Mesothelial cell of epicardium (in vitro differentiated cells): ENCODE measurements around the gene KCNJ15. TPM values are rescaled to one million over a fixed set of nuclear protein-coding genes. Genes with fewer than 3 reads are reported as not detected.
"Not testable (repeated sequence)": the region's sequence is repeated elsewhere in the genome, so short reads cannot be mapped to it uniquely, and the experiment has no call there.

ENCODE experiments used
- DNase-seq, 2 experiments: peaks; one replicate each; pipeline ENCODE4 v3.0.0; 2021; ENCODE audit warnings: low spot score in 2 of 2; ENCODE audit not compliant: unreplicated experiment in 2 of 2
- H3K27ac Mint-ChIP-seq: 2 replicates; pipeline ENCODE4 v1.8.0; 2021; ENCODE audit warnings: mixed read lengths
- H3K27me3 Mint-ChIP-seq: 2 replicates; pipeline ENCODE4 v1.8.0; 2021; ENCODE audit warnings: low read depth, mixed read lengths
- H3K36me3 Mint-ChIP-seq: 2 replicates; pipeline ENCODE4 v1.8.0; 2021; ENCODE audit warnings: mixed read lengths
- H3K4me1 Mint-ChIP-seq: 2 replicates; pipeline ENCODE4 v1.8.0; 2021; ENCODE audit warnings: mixed read lengths
- H3K4me3 Mint-ChIP-seq: 2 replicates; pipeline ENCODE4 v1.8.0; 2021; ENCODE audit warnings: mild to moderate bottlenecking, moderate library complexity, mixed read lengths
- H3K9me3 Mint-ChIP-seq: 2 replicates; pipeline ENCODE4 v1.8.0; 2021; ENCODE audit warnings: mixed read lengths
- total RNA-seq: library from RNA; stranded (reverse); gene quantifications from 3 replicates; pipeline ENCODE4 v1.2.1, GENCODE V29; 2021
- TF ChIP-seq, protein P1 (sequence below): fragments of 200-600 bp; sonication (generic); IDR thresholded peaks from one replicate; pipeline ENCODE4 v1.5.0; 2021; ENCODE audit warnings: antibody characterized with exemption; ENCODE audit not compliant: unreplicated experiment

Gene KCNJ15
- total RNA-seq, 1 donor from 2014 or later: 1.9 TPM

DNA sequence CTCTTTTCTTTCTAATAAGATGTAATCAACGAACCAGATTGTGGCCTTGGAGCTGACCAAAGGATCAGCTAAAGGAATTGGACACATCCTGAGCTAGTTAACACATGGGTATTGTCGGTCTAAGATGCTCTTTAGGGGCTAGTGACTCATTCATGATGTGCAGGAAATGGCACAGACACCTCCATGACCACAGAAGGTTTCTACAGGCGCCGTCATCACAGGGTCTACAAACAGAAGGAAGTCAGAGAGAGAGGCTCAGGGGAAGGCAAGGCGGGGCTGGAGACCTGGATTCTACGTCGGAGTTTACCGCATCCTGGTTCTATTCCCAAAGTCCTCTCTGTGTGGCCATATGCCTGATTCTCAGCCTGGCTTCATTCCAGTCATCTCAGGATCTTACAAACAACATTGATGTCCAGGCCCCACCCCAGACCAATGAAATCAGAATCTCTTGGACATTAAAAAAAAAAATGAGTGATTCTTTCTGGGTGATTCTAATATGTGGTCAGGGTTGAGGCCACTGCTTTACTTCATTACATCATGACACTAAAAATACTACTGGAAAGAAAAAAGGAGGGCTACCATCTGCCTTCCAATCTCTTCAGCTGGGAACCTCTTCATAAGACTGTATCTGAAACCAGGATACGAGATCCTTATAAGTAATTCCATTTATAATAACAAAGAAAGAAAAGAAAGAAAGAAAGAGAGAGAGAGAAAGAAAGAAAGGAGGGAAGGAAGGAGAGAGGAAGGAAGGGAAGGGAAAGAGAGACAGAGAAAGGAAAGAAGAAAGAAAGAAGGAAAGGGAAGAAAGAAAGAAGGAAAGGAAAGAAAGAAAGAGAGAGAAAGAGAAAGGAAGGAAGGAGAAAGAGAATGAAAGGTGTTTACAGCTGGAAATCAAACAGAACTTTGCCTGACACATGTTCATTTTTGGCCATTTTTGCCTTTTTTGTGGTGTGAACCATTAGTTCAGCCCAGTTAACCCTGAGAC is 11.6 kb upstream of the KCNJ15 start:
- H3K4me3 Mint-ChIP-seq: no peak overlapping the region
- H3K36me3 Mint-ChIP-seq: no peaks in the 10 kb centered on the region
- no peak for DNase-seq
- H3K27ac Mint-ChIP-seq: no peak overlapping the region
- H3K4me1 Mint-ChIP-seq: peaks cover 2% of the 10 kb centered on the region
- no peaks in the 10 kb centered on the region for H3K27me3 Mint-ChIP-seq
- no peaks in the 10 kb centered on the region for H3K9me3 Mint-ChIP-seq
- TF ChIP-seq, protein P1, sequence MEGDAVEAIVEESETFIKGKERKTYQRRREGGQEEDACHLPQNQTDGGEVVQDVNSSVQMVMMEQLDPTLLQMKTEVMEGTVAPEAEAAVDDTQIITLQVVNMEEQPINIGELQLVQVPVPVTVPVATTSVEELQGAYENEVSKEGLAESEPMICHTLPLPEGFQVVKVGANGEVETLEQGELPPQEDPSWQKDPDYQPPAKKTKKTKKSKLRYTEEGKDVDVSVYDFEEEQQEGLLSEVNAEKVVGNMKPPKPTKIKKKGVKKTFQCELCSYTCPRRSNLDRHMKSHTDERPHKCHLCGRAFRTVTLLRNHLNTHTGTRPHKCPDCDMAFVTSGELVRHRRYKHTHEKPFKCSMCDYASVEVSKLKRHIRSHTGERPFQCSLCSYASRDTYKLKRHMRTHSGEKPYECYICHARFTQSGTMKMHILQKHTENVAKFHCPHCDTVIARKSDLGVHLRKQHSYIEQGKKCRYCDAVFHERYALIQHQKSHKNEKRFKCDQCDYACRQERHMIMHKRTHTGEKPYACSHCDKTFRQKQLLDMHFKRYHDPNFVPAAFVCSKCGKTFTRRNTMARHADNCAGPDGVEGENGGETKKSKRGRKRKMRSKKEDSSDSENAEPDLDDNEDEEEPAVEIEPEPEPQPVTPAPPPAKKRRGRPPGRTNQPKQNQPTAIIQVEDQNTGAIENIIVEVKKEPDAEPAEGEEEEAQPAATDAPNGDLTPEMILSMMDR: no peak

DNA sequence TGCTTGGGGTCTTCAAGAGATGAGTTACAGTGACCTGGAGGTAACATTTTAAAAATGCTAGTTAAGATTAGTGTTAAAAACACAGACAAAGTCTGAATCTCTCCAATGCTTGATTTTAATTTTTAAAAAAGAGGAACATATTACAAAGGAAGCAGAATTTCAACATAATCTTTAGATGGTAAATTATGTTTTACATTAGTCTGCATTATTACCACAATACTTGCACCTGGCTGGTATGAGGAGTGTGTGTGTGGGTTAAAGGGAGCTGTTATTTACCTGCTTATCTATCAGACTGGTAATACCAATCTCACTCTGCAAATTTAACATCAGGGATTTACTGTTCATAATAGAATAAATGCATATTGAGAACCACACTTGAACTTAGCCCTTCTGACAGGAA is 10.3 kb upstream of the KCNJ15 start:
- no peak for DNase-seq
- Mint-ChIP-seq H3K9me3 (no peaks in the 10 kb centered on the region), H3K4me3 (no peak overlapping the region), H3K4me1 (no peaks in the 10 kb centered on the region), H3K27ac (no peak overlapping the region), H3K36me3 (no peaks in the 10 kb centered on the region), H3K27me3 (peaks cover under 1% of the 10 kb centered on the region)
- TF ChIP-seq, protein P1: no peak

DNA sequence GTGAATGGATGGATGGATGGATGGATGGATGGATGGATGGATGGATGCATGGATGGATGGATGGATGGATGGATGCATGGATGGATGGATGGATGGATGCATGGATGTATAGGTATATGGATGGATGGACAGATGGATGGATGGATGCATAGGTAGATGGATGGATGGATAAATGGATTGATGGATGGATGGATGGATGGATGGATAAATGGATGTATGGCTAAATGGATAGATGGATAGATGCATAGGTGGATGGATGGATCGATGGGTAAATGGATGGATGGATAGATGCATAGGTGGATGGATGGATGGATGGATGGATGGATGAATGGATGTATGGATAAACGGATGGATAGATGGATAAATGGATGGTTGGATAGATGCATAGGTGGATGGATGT is 9.7 kb upstream of the KCNJ15 start:
- not testable (repeated sequence) for H3K27ac Mint-ChIP-seq, H3K36me3 Mint-ChIP-seq, H3K27me3 Mint-ChIP-seq, H3K4me3 Mint-ChIP-seq, H3K4me1 Mint-ChIP-seq, DNase-seq, H3K9me3 Mint-ChIP-seq

DNA sequence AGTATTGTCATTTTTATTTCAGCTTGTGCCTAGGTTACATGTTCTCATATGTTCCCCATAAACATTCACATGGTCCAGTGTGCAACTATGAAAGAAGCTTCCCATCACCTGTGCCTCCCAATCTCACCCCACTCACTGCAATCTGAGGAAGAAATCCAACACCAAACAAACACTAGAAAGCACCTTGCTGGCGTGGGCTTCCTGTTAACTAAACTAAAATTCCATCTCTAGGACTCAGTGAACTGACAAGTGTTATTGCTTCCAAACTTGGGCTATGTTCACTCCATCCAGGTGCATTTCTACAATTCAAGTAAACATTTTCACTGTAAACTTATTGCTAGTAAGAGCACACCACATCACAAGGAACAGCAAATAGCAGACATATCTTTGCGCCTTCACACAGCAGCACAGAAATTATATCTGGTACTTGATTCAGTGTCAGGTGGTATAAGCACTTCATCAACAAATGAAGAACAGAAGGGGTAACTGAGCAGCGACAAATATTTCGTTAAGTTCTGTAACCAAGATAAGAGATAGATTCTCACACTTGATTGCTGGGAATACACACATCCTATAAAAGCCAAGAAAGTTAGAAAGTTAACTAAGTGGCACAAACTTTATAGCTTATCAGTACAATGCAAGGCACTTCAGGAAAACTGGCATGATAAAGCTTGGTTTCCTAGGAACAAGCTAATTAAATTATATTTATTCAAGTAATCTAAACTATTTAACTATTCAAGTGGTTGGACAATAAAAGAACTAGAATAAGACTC is 8.9 kb upstream of the KCNJ15 start:
- Mint-ChIP-seq H3K9me3 (no peaks in the 10 kb centered on the region), H3K27ac (no peak overlapping the region), H3K27me3 (peaks cover 4% of the 10 kb centered on the region), H3K36me3 (no peaks in the 10 kb centered on the region), H3K4me1 (no peaks in the 10 kb centered on the region), H3K4me3 (no peak overlapping the region)
- DNase-seq: no peak
- TF ChIP-seq, protein P1: no peak

DNA sequence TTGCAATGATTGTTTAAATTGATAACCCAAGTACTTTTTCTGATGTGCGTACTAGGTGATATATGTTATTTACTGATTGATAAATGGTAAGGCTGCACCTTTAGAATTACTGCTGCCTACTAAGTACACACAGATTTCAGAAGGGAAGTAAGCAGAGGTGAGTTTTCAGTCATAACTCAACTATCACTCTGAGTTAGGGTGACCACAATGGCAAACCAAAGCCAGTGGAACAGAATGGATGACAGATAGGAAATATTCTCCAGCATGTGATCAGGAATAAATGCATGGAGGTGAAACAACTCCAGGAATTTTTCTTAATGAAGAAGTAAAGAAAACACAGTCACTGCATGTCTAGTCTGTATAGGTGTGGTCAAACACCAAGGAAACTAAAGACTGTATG is 7.5 kb upstream of the KCNJ15 start:
- no peaks in the 10 kb centered on the region for H3K9me3 Mint-ChIP-seq
- no peak overlapping the region for H3K27ac Mint-ChIP-seq
- no peaks in the 10 kb centered on the region for H3K36me3 Mint-ChIP-seq
- peaks cover 8% of the 10 kb centered on the region for H3K27me3 Mint-ChIP-seq
- no peak overlapping the region for H3K4me3 Mint-ChIP-seq
- TF ChIP-seq, protein P1: no peak
- H3K4me1 Mint-ChIP-seq: no peaks in the 10 kb centered on the region
- no peak for DNase-seq
